Measurements from ENCODE around the gene LPAR6. TPM values are rescaled to one million over a fixed set of nuclear protein-coding genes. Genes with fewer than 3 reads are reported as not detected.
"Not testable (repeated sequence)": the region's sequence is repeated elsewhere in the genome, so short reads cannot be mapped to it uniquely, and the experiment has no call there.

LPAR6 gene
- total RNA-seq = 10.5 and 19.7 TPM in 2 replicates
- 4.2 TPM for polyA plus RNA-seq (2012)

GRCh38 chr13:48412881-48413351 lies at the start of gene LPAR6:
TSS of gene LPAR6 (minus strand) at chr13:48413113. CDS start at chr13:48412423, 690 bp downstream.
- DNase-seq (ENCODE audit: low read depth) = peak; percentile 62

DNA sequence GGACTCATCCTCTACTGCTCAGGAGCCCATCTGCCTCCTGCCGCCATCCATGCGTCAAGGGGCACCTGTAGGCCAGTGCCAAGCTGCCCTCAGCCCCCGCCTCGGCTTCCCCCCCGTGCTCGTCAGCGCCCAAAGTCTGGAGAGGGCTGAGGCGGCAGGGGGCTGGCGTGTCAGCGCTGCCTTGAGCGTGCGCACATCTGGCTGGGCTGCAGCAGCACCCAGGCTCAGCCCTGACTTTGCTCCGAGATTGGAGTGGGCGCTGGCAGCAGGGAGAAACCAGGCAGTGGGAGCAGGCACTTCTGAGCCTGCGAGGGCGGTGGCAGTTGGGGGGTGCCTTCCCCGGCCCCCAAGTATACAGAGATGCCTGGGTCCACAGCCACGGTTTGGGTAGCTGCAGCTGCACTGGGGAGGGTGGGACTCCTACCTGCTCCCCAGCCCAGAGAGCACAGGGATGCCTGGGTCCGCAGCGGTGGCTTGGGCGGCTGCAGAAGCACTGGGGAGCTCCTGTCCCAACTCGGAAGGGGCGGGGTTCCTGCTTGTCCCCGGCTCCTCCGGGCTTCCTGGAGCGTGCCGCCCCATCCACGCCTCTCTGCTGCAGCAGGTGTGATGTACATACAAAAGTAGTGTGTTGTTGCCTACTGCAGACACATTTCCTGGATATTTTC lies 44.8 kb upstream of the LPAR6 start:
- no peak for DNase-seq (ENCODE audit: low read depth)

DNA sequence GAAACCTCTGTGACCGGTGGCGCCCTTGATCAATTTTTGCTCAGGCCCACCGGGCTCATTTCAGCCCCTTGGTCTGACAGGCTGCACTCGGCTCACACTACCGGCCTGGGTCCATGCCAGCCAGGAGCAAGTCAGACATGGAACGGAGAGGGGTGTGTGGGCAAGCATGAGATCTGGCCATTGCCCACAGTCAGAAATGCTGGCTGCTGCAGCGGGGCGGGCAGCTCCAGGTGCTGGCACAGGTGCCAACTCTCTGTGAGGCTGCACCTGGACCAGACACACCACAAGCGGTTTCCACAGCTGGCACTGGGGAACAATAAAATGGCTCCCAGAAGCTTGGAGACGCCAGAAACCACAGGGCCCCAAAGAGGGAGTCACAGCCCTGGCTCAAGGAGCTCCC lies 43.6 kb upstream of the LPAR6 start:
- no peak for DNase-seq (ENCODE audit: low read depth)

- DNase-seq (ENCODE audit: low read depth) = not testable (repeated sequence)
Measured at GRCh38 chr13:48451196-48451595, 38.3 kb upstream of the LPAR6 start.

DNA sequence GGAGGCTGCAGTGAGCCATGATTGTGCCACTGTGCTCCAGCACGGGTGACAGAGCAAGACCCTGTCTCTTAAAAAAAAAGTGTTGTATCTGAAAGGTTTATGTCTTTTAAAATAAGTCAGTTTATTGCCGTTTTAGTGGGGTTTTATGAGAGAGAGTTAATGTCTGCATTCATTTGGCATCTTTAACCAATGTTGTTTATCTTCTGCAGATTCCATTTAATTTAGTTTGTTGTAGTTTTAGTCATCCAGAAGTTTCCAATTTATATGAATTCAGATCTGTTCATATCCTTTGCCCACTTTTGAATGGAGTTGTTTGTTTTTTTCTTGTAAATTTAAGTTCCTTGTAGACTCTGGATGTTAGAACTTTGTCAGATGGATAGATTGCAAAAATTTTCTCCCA lies 36.7 kb upstream of the LPAR6 start:
- no peak for DNase-seq (ENCODE audit: low read depth)

DNA sequence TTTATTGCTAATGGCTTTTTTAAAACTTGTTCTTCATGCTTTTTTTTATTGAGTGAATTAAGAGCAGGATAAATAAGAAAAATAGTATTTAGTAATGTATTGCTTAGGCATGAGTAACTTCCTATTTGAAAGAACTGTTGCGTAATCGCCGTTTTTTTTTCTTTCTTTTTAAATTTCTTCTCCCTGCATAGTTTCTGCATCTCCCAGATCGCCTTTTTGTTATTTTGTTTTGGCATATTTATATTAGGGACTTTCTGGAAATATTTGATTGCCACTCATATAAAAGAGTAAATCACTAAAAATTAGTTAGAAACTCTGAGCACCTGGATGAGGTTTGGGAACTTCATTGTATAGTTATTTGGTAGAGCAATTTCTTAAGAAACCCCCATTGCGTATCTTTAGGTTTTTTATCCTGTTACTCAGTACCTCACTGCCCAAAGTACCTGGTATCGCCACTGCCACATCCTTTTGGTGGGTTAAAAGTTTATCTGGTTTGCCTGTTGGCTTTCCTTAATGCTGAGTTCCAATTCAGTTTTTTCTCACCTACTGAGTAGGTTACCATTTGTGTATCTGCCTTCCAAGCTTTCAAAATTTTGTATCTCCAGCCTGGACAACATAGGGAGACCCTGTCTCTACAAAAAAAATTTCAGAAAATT lies 36.2 kb upstream of the LPAR6 start:
- peak; percentile 23 for DNase-seq (ENCODE audit: low read depth)

DNA sequence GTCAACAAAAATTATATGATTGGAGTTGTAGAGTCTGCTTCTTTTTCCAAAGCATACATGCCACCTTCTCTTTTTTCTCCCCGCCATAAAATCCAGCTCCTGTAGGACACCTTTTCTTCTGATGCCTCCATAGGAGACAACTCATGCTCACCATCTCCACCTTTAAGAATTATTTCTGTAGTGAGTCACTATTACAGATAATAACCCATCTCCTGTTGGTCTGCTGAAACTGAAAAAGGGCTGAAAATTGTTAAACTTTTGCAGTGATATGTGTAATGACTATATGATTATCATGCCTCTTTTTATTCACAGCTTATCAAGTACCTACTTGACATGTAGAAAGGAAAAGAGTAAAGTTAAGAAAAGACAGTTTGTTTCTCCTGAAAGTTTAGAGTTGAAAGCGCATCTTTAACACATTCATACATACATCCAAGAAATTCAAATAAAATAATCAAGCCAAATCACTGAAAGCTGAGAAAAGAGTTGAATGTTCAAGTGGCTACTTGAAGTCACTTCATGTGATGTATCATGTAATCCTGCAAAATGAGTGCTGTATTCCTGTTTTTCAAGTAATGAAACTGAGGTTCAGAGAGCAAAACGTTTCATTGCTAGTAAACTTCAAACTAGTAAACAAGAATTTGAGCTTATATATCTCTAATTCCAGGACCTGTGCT lies 35.5 kb upstream of the LPAR6 start:
- no peak for DNase-seq (ENCODE audit: low read depth)

DNA sequence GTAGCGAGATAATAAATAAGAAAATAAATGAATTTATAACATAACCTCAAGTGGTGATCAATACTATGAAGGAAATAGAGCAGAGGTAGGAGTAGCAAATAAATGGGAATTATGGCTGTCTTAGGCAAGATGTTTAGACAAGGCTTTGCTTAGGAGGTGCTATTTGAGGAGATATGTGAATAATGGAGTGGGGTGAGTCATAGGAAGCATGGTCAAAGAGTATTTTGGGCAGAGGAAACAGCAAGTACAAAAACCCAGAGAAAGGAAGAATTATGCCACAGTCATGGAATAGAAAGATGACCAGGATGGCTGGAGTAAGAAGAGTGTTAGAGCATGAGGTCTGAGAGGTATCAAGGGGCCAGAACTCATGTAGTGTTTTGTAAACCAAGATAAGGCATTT lies 33.6 kb upstream of the LPAR6 start:
- peak; percentile 72 for DNase-seq (ENCODE audit: low read depth)

GRCh38 chr13:48443442-48444208 lies 30.7 kb upstream of the LPAR6 start:
- DNase-seq (ENCODE audit: low read depth) = peak; percentile 46

- peak; percentile 81 for DNase-seq (ENCODE audit: low read depth)
Measured at GRCh38 chr13:48437371-48437770, 24.5 kb upstream of the LPAR6 start.

DNA sequence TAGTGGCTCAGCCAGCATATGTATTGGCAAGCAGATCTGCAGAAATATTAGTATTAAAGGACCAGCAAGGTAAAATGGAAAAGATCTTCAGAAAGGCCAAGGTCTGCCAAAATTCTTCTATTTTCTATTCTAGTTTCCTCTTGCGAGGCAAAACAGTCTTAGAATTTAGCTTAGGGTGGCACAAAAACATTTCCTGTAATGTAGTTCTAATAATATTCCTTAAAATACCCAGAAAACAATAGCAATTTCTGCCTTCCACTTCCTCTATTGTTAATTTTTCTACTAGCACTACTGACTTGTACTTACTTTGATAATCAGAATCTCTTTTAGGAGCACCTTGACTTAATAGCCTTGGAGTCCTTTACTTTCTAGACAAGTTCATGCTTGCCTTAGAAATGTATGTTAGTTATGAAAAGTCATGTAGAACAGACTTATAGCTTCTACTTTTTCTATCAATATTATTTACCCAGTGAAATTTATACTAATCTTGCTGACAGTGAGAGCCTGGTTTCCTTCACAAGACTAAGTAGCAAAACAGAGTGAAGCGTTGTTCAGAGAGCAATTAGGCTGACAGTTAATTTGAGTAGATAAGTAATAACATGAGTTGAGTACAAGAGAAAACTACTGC lies 23.9 kb upstream of the LPAR6 start:
- DNase-seq (ENCODE audit: low read depth) = no peak

- DNase-seq (ENCODE audit: low read depth) = no peak
Measured at GRCh38 chr13:48434200-48434599, 21.3 kb upstream of the LPAR6 start.

DNA sequence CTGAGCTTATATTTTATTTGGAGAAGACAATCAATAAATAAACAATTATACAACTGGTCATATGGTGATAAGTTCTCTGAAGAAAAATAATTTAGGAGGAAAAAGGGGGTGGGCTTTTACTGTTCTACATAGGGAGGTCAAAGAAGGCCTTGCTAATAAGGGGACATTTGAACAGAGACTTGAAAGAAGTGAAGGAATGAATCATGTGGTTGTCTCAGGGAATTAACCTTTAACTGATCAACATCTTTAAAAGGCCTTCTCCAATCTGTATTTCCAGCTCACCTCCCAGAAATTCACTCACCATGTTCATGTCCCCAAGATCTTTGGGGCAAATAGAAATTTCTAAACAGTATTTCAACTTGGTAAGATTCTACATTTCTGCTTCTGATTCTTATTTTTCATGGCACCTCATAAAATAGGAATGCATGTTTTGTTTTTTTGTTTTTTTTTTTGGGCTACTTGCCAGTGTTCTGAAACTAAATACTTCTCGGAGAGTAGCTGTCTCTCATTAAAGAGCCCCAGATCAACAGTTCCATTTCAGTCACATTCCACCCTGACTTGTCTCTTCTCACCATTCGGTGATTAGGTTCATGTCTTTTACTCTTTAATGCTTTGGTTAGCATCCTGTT lies 19.2 kb upstream of the LPAR6 start:
- DNase-seq (ENCODE audit: low read depth) = peak; percentile 65

DNA sequence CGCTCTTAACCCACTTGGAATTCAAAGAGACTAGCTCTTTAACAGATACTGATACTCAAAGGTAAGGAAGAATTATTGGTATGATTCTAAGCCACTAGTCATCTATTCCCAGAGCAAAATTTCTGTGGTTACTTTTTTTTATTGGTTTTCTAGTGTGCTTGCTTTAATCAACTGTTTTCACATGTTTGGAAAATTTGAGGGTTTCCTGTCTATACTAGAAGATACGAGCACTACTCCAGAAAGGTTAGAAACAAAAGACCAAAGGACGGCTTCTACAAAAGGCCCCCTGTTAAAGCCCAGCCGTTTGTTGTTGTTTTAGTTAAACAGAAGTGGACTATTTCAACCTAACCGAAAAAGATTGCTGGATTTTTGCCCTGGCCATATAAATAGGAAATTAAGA lies 18.5 kb upstream of the LPAR6 start:
- DNase-seq (ENCODE audit: low read depth) = no peak

DNA sequence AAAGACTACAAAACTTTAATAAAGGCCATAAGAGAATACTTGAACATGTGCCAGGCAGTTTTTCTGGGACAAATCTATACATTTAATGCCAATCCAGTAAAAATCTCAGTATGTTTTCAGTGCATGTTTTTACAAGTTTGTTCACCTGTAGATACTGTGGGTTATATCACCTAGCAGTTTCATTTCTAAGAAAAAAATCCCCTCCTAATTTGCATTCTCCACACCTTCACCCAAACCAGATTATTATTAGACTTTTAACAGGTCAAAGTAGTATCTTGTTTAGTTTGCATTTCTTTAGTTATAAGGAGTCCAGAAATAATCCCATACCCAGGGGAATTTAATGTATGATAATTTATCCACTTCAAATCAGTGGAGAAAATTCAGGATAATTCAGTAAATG lies 17.0 kb upstream of the LPAR6 start:
- no peak for DNase-seq (ENCODE audit: low read depth)

GRCh38 chr13:48429036-48429435 lies 16.1 kb upstream of the LPAR6 start:
- DNase-seq (ENCODE audit: low read depth) = no peak

DNA sequence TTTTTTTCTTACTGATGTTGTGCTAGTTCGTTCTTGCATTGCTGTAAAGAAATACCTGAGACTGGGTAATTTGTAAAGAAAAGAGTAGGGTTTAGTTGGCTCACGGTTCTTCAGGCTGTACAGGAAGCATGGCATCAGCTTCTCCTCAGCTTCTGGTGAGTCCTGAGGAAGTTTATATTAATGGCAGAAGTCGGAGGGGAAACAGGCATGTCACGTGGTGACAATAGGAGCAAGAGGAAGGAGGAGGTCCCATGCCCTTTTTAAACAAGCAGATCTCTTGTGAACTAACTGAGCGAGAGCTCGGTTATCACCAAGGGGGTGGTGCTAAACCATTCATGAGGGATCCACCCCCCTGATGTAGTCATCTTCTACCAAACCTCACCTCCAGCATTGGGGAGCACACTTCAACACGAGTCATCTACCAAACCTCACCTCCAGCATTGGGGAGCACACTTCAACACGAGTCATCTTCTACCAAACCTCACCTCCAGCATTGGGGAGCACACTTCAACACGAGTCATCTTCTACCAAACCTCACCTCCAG lies 13.9 kb upstream of the LPAR6 start:
- DNase-seq (ENCODE audit: low read depth) = not testable (repeated sequence)

- no peak for DNase-seq (ENCODE audit: low read depth)
Measured at GRCh38 chr13:48426052-48426451, 13.1 kb upstream of the LPAR6 start.

GRCh38 chr13:48424212-48424611 lies 11.3 kb upstream of the LPAR6 start:
- DNase-seq (ENCODE audit: low read depth) = no peak

- DNase-seq (ENCODE audit: low read depth) = not testable (repeated sequence)
Measured at GRCh38 chr13:48422003-48422402, 9.1 kb upstream of the LPAR6 start.

All from myocyte (in vitro differentiated cells).